H1 (cell line): ENCODE data around the gene TIGD1. TPM values are rescaled to one million over a fixed set of nuclear protein-coding genes. Genes with fewer than 3 reads are reported as not detected.

Source experiments
- HDAC2 ChIP-seq, 2 experiments: fragments of 300-600 bp in 1 of 2; sonication (generic) in 1 of 2; IDR thresholded peaks; 2 replicates each; pipeline ENCODE4 v1.6.1; 2011 to 2012; ENCODE audit warnings: low read depth in 2 of 2, low read length in 2 of 2, mild to moderate bottlenecking in 2 of 2, moderate library complexity in 2 of 2, borderline replicate concordance in 1 of 2, inconsistent platforms in 1 of 2
- JUN ChIP-seq: IDR thresholded peaks from 2 replicates; pipeline ENCODE4 v1.6.1; 2011; ENCODE audit warnings: low read depth, mild to moderate bottlenecking, improper control_type of control experiment, low read length
- ZNF274 ChIP-seq: IDR thresholded peaks from 2 replicates; pipeline ENCODE4 v1.7.0; 2012; ENCODE audit warnings: low read length, borderline replicate concordance; ENCODE audit errors: extremely low read depth
- polyA plus RNA-seq, 7 experiments: library from polyadenylated mRNA; depleted of rRNA in 3 of 7; stranded (reverse) in 5 of 7; unstranded in 2 of 7; fragments of >200 nt in 5 of 7; fragments of 200-250 nt in 2 of 7; gene quantifications; 1 replicate in 5 of 7; 2 replicates in 1 of 7; 4 replicates in 1 of 7; pipeline versions ENCODE4 v1.2.1 to v1.2.3, GENCODE V29; 2011 to 2013; ENCODE audit warnings: missing spikeins in 2 of 7, mixed read lengths in 2 of 7
- total RNA-seq: library from RNA; stranded (reverse); fragmentation: NEBNext Ultra II Directional; extraction: Animal tissue kit (Norgen Biotek cat#: 25700); gene quantifications from 2 replicates; pipeline ENCODE4 v1.2.1, GENCODE V29; 2021

The TIGD1 gene
- total and polyA plus RNA-seq, 2 of the 8 experiments (the other 6 are each of a cell fraction or from before 2014, with no cell fraction given), result 4.7 to 8.3 TPM

GRCh38 chr2:232504438-232504837 is 45.9 kb downstream of the TIGD1 start (continued):
- TF ChIP-seq ZNF274 (no peak), HDAC2 (IDR thresholded peaks at IDR 0.05; ENCODE audit: borderline replicate concordance in 1 of 2, low read depth in 2 of 2, low read length in 2 of 2) (no peak), JUN (no peak)
